ENCODE data around the gene PTEN.

DNA sequence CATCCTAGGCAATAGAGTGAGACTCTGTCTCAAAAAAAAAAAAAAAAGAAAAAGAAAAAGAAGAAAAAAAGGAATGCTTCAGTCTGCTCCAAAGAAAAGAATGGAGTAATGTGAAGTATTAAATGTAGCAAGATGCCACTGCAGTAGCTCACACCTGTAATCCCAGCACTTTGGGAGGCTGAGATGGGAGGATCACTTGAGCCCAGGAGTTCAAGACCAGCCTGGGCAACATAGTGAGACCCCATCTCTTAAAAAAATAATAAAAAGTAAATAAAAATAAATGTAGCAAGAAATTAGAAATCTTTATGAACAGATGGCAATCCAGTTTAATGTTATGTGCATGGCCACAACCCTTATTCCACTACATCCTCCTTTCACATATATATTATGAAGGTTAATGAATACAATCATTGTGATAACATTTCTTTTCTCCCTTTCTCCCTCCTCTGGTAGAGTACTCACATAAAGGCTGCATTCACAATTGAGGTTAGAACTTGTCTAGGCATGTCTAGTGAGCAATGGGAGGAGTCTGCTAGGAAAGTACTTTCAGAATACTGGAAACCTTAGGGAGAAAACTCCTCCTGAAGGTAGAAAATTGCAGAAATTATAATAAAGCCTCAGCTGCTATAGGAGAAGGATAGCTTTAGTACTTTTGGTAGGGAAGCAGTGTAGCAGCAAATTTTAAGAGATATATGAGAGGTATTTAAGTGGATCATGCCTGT, 20.5 kb upstream of the PTEN start:
- TF ChIP-seq, protein P1, sequence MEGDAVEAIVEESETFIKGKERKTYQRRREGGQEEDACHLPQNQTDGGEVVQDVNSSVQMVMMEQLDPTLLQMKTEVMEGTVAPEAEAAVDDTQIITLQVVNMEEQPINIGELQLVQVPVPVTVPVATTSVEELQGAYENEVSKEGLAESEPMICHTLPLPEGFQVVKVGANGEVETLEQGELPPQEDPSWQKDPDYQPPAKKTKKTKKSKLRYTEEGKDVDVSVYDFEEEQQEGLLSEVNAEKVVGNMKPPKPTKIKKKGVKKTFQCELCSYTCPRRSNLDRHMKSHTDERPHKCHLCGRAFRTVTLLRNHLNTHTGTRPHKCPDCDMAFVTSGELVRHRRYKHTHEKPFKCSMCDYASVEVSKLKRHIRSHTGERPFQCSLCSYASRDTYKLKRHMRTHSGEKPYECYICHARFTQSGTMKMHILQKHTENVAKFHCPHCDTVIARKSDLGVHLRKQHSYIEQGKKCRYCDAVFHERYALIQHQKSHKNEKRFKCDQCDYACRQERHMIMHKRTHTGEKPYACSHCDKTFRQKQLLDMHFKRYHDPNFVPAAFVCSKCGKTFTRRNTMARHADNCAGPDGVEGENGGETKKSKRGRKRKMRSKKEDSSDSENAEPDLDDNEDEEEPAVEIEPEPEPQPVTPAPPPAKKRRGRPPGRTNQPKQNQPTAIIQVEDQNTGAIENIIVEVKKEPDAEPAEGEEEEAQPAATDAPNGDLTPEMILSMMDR (IDR thresholded peaks at IDR 0.05; ENCODE audit: low read length): no peak
- TF ChIP-seq EZH2 (IDR thresholded peaks at IDR 0.05; ENCODE audit: borderline replicate concordance, low read length): no peak

All from OCI-LY1 (cell line).